Measurements from ENCODE around the gene YKT6.
A peak's percentile ranks its signal among the peaks of the same experiment; 100 is the strongest.
"Not testable (repeated sequence)": the region's sequence is repeated elsewhere in the genome, so short reads cannot be mapped to it uniquely, and the experiment has no call there.

YKT6 gene
- 80.1 to 87.5 reads per million in 2 donors for total RNA-seq

GRCh38 chr7:44200699-44201461 lies at the start of gene YKT6:
Gene YKT6, plus strand, starts transcription at chr7:44200978. Its CDS starts 158 bp downstream, at chr7:44201136.
- DNase-seq, result peak; percentile 87

DNA sequence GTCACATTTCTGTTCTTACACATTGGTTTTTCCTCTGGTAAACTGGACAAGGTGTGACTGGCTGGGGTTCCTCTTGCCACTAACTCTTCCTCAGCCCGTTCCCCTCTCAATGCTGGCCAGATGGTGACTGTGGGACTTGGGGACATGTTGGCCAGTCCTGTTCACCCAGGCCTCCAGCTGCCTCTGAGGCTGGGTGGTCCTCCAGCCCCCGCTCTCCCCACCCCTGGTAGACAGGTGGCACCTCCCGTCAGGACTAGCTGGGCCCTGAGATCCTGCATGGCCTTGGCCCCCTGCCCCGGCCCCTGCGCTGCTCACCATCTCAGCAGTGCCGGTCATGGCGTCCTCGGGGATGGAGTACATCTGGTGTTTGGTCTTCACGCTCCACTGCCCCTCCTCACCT lies 48.8 kb upstream of the YKT6 start:
- no peak for DNase-seq

DNA sequence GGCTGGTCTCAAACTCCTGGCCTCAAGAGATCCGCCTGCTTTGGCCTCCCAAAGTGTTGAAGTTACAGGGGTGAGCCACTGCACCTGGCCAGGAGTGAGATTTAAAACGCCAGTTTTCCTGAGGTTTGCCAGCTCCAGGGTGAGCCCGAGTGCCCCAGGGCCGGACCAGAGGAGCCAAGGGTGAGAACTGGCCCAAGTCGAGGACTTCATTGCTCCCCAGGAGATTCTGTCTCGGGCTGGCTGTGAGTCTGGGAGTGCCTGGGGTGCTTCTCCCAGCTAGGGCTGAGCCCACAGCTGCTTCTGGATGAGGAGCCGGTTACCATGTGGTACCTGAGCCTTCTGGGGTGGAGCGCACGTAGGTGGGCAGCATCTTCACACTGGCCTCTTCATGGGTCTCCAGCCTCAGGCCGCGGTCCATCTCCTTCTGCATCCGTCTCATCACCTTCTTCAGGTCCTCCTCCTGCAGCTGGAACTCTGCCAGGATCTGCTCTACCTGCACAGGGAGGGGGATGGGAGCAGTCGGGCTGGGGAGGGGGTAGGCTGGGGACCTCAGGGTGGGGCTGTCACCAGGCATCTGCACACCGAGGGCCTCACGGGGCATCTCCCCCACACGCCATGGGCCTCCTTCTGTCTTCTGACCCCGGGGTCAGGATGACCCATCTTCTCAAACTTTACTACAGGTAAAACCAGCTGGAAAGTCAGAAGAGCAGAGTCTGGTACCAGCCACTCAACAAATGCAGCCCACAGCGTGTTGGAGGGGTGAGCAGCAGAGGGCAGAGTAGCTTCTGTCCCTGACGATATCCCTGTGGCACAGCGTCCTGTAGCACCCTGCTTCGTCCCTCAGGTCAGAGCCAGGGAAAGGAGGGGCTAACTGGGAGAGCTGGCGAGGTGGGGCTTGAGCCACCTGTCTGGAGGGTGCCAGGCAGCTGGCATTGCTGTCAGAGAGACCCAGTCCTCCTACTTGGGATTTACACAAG lies 47.5 kb upstream of the YKT6 start:
- DNase-seq, result no peak

- no peak for DNase-seq
Measured at GRCh38 chr7:44153948-44154335, 46.8 kb upstream of the YKT6 start.

GRCh38 chr7:44154703-44155102 lies 46.1 kb upstream of the YKT6 start:
- DNase-seq, result no peak

GRCh38 chr7:44155191-44156185 lies 45.3 kb upstream of the YKT6 start:
- no peak for DNase-seq

- DNase-seq, result no peak
Measured at GRCh38 chr7:44156453-44157010, 44.2 kb upstream of the YKT6 start.

GRCh38 chr7:44157116-44158080 lies 43.4 kb upstream of the YKT6 start:
- DNase-seq, result no peak

GRCh38 chr7:44158096-44158872 lies 42.5 kb upstream of the YKT6 start:
- DNase-seq, result no peak

GRCh38 chr7:44158873-44159631 lies 41.7 kb upstream of the YKT6 start:
- no peak for DNase-seq

GRCh38 chr7:44159824-44160630 lies 40.8 kb upstream of the YKT6 start:
- no peak for DNase-seq

DNA sequence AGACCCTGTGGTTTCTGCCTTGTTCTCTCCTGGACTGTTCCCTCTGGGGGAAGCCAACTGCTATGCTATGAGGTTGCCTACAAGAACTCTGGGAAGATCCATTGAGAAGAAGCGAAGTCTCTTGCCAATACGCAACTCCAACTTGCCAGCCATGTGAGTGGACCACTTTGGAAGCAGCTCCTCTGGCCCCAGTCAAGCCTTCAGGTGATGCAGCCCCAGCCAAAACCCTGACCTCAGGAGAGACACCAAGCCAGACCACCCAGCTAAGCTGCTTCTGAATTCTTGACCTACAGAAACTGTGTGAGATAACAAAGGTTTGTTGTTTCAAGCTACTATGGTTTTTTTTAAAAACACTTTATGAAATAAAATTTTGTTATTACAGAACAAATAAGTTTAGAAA lies 39.4 kb upstream of the YKT6 start:
- no peak for DNase-seq

DNA sequence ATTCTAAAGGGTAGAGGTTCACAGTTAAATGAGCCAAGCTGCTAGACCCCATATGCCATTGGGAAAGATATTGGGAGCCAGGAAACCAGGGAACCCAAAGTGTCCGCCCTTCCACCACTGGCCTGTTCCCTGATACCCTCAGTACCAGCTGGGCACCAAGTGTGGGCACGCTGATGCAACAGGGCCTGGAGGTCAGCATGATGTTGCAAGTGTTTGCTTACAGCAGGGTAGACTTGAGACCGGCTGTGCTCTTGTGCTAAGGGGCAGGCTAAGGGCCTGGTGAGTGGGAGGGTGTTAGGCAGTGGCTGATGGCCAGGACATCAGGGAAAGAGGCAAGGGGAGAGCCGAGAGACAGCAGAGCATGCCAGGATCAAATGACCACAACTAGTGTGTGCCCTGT lies 38.6 kb upstream of the YKT6 start:
- no peak for DNase-seq

DNA sequence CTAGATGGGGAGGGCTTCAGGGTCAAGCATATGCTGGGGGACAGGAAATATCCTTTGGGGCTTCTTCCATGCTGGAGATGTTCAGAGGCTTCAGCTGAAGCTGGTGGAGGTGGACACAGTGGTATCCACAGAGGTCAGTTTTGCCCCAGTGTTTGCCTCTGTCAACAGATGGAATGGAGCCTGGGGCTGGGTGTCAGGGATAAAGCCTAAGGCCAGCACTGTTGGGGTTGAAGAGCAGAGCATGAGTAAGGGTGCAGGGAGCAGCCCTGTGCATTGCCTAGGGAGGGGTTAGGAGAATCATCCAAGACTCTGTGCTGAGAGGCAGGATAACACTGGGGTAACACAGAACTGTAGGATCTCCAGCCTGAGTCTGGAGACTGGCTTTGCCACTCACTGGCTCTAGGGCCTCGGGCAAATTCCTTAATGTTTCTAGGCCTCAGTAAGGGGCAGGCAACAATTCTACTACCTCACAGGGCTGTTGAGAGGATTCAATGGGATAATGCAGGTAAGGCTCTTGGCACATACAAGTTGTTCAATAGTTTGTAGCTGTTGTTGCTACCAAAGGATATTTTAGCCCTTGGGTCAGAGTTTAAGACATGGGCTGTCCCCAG lies 37.9 kb upstream of the YKT6 start:
- DNase-seq, result no peak

GRCh38 chr7:44163591-44163990 lies 37.2 kb upstream of the YKT6 start:
- no peak for DNase-seq

- no peak for DNase-seq
Measured at GRCh38 chr7:44167920-44168319, 32.9 kb upstream of the YKT6 start.

- DNase-seq, result not testable (repeated sequence)
Measured at GRCh38 chr7:44171901-44172300, 28.9 kb upstream of the YKT6 start.

GRCh38 chr7:44172352-44172751 lies 28.4 kb upstream of the YKT6 start:
- DNase-seq, result no peak
